ENCODE results near the gene ERAP2.
"Not testable (repeated sequence)": the region's sequence is repeated elsewhere in the genome, so short reads cannot be mapped to it uniquely, and the experiment has no call there.

Gene ERAP2

GRCh38 chr5:96901384-96901783 is 25.1 kb downstream of the ERAP2 start:
- no peak for DNase-seq (ENCODE audit: low read depth in 2 of 2)

- no peak for DNase-seq (ENCODE audit: low read depth in 2 of 2)
These were observed 25.5 kb downstream of the ERAP2 start for GRCh38 chr5:96901841-96902240.

- DNase-seq (ENCODE audit: low read depth in 2 of 2) = no peak
These were observed 26.6 kb downstream of the ERAP2 start for GRCh38 chr5:96902876-96903275.

DNA sequence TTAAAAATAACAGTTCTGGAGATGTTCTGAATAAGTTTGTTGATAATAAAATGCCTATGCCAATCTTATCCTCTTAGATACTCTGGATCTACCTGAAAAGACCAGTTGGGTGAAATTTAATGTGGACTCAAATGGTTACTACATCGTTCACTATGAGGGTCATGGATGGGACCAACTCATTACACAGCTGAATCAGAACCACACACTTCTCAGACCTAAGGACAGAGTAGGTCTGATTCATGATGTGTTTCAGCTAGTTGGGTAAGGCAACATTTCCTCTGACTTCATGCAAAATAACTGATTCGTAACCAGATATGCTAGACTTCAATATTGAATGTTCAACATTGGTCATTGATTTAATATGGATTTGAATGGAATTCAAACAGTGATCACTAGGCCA is 27.0 kb downstream of the ERAP2 start:
- DNase-seq (ENCODE audit: low read depth in 2 of 2) = no peak

DNA sequence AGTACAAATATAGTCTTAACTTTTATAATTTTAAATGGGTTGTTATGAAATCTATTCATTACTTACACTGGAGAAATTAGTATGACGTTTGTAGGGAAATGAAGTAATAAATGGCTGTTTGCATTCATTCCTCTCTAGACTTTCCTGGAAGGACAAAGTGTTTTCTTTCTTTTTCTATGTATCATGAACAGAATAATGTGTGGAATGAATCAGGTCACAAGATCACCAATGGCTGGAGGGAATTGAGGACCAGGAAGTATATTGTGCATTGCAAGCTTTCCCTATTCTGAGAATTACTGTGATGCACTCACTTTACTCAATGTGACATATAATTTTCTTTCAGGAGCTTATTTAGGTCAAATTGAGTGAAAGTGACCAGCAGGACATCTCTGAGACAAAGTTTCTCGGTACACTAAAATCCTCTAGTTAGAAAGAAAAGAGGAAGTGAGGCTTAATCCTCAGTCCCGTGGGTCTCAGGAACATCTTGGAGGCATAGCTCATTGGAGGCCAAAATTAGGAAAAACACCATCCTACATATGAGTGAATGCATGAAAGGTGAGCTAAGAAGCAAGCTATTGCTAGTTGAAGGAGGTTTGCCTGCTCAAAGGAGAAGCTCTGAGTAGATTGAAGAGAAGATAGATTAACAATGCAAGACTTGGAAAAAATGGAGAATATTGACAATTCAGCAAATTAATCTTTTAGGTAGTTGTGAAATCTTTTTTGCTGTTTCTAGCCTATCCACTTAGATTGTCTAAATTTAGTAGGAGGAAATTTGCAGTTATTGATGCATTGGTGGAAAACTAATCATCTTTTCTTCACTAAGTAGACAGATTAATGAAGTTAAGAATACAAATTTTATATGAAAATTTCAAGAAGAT is 28.0 kb downstream of the ERAP2 start:
- DNase-seq (ENCODE audit: low read depth in 2 of 2) = no peak

DNA sequence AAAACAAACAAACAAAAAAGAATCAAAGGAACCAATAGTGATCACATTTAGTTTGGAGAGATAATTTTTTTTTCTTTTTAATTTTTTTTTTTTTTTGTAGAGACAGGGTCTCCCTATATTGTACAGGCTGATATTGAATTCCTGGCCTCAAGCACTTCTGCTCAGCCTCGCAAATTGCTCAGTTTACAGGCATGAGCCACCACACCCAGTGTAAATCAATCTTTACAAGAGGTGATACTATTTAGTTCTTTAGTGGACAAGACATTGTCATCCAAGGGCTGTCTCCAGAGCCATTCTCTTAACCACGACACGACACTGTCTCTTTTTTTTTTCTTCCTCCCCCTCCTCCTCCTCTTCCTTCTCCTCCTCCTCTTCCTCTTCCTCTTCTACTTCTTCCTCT is 29.6 kb downstream of the ERAP2 start:
- DNase-seq (ENCODE audit: low read depth in 2 of 2) = no peak

DNA sequence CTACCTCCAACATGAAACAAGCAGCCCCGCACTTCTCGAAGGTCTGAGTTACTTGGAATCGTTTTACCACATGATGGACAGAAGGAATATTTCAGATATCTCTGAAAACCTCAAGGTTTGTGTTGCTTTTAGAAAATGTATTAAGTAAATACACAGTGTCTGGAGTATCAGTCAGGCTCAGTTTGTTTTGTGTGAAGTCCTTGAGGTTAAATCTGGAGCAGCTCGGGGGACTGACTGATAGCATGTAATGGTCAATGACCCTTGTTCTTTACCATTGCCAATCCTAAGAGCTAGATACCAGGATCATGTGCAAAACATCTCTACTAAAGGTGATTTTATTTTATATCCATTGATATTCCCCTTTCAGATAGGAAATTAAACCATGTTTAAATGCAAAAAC is 32.7 kb downstream of the ERAP2 start:
- no peak for DNase-seq (ENCODE audit: low read depth in 2 of 2)

GRCh38 chr5:96909435-96909834 is 33.1 kb downstream of the ERAP2 start:
- no peak for DNase-seq (ENCODE audit: low read depth in 2 of 2)

GRCh38 chr5:96911139-96911538 is 34.8 kb downstream of the ERAP2 start:
- DNase-seq (ENCODE audit: low read depth in 2 of 2) = no peak

GRCh38 chr5:96913233-96913632 is 36.9 kb downstream of the ERAP2 start:
- no peak for DNase-seq (ENCODE audit: low read depth in 2 of 2)

- no peak for DNase-seq (ENCODE audit: low read depth in 2 of 2)
These were observed 43.5 kb downstream of the ERAP2 start for GRCh38 chr5:96919754-96920197.

- no peak for DNase-seq (ENCODE audit: low read depth in 2 of 2)
These were observed 44.5 kb downstream of the ERAP2 start for GRCh38 chr5:96920744-96921355.

DNA sequence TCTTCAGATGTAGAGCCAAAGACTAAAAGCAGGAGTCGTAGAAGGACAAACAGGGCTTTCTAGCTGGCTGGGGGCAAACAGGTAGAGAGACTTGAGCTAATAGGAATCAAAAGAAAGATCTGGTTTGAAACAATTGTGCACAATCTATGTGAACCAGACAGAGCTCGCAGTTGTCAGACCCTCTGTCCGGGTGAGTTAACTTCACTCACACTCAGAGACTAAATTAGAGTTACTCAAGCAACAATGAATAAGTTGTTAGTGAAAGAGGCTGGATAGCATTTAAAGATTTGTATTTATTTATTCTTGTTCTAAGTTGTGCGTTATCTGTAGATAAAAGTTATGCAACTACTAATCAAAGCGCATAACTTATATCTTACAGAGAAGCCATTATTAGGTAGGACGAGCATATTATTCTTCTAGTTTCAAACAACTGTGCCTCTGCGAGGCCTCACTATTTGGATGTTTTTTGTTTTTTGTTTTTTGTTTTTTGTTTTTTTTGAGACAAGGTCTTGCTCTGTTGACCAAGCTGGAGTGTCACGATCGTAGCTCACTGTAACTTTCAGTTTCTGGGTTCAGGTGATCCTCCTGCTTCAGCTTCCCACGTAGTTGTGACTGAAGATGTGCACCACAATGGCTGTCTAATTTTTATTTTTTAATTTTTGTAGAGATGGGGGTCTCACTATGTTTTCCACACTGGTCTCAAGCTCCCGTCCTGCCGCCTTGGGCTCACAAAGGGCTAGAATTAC is 46.4 kb downstream of the ERAP2 start:
- DNase-seq (ENCODE audit: low read depth in 2 of 2) = no peak

DNA sequence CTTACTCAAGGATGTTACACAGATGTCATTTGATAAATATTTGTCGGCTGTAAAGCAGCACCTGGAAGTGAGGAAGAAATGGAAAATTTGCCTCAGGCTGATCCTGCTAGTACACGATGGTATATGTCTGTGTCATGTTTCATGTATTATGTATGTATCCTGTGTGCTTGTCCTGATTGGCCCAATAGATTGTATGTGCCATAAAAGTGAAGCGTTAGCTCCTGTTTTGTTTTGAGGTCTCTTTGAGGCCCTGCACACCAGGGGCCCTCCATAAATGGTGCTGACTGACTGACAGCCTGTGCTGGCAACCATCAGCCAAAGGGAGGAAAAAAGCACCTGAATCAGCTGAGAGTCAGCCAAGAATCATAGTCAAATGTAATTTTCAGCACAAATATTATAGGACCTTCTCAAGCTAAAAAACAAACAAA is 47.7 kb downstream of the ERAP2 start:
- DNase-seq (ENCODE audit: low read depth in 2 of 2) = no peak

GRCh38 chr5:96926276-96926675 is 50.0 kb downstream of the ERAP2 start:
- no peak for DNase-seq (ENCODE audit: low read depth in 2 of 2)

GRCh38 chr5:96927008-96927407 is 50.7 kb downstream of the ERAP2 start:
- DNase-seq (ENCODE audit: low read depth in 2 of 2) = no peak

DNA sequence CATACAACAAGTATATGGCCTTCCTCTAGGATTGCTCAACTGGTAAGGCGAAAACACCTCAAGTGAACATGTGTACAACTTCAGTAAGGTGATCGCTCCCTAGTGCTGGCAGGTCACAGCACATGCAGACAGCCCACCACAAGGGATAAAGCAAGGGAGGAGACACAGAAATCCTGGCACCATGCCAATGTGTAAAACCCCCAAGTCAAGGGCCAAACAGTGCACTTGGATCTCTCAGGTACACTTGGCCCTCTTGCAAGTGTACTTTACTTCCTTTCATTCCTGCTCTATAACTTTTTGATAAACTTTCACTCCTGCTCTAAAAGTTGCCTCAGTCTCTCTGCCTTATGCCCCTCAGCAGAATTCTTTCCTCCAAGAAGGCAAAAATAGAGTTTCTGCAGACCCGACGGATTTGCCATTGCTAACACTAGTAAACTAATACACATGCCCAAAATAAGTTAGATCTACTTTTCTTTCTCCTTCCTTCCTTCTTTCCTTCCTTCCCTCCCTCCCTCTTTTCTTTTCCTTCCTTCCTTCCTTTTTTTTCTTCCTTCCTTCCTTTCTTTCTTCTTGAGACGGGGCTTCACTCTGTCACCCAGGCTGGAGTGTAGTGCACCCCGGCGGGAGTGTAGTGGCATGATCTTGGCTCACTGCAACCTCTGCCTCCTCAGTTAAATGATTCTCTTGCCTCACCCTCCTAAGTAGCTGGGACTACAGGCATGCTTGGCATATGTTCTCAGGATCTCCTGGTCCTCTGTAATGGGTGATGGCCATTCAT is 52.8 kb downstream of the ERAP2 start:
- no peak for DNase-seq (ENCODE audit: low read depth in 2 of 2)

DNA sequence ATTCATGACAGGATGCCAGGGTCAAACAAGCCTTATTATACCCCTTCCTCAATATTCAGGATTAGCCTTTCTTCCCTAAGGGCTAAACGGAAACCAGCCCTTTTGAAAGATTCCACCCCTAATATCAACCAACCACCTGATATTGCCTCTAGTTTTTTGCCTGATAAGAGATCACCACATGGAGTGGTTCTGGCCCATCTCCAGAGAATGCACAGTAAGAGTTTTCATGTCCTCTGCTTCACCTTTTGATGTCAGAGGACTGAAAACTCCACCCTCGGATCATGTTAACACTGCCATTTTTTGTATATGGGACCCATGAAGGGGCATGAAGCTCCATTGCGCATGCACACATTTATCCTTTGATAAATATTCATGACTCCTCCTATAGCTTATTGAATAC is 53.8 kb downstream of the ERAP2 start:
- DNase-seq (ENCODE audit: low read depth in 2 of 2) = no peak

DNA sequence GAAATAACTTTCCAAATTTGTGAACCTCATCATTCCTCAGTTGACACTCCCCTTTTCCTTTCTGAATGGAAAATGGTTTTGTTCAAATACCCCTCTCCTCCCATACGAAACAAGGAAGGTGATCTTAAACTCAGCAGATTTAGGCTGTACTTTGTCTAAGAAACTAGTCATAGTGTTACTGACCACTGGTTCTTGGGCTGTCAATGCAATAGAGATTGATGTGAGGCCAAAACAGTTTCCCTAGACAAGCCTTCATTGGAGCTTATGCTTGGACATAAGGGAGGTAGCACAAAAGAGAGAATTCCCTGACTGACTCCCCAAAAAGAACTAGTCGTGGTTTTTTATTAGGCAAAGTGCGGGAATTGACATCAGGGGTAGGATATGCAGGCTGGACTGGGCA is 54.3 kb downstream of the ERAP2 start:
- no peak for DNase-seq (ENCODE audit: low read depth in 2 of 2)

GRCh38 chr5:96931037-96931436 is 54.7 kb downstream of the ERAP2 start:
- DNase-seq (ENCODE audit: low read depth in 2 of 2) = not testable (repeated sequence)

GRCh38 chr5:96931605-96932004 is 55.3 kb downstream of the ERAP2 start:
- no peak for DNase-seq (ENCODE audit: low read depth in 2 of 2)

- no peak for DNase-seq (ENCODE audit: low read depth in 2 of 2)
These were observed 55.7 kb downstream of the ERAP2 start for GRCh38 chr5:96932026-96932425.
